GM12878 (cell line): ENCODE measurements around the gene MILR1.

Experiments
- CTCF ChIP-seq, 3 experiments: IDR thresholded peaks in 2 of 3; conservative IDR thresholded peaks in 1 of 3; 2 replicates each; pipeline ENCODE4 v1.5.1; 2011; ENCODE audit warnings: low read depth in 3 of 3, low read length in 3 of 3, mild to moderate bottlenecking in 3 of 3, control low read depth in 2 of 3, moderate library complexity in 2 of 3, inconsistent platforms in 1 of 3, mixed read lengths in 1 of 3; ENCODE audit not compliant: control insufficient read depth in 2 of 3, insufficient read depth in 1 of 3; ENCODE audit errors: extremely low read depth in 1 of 3
- EED ChIP-seq: sonication (generic); IDR thresholded peaks from 2 replicates; pipeline ENCODE4 v1.6.1; 2016; ENCODE audit warnings: antibody characterized with exemption, low read depth
- POLR2A ChIP-seq: IDR thresholded peaks from 2 replicates; pipeline ENCODE4 v1.6.1; 2011; ENCODE audit warnings: low read depth, mild to moderate bottlenecking, low read length
- SP1 ChIP-seq: IDR thresholded peaks from one replicate; pipeline ENCODE4 v1.6.1; 2011; ENCODE audit warnings: low read depth, low read length
- SUPT20H ChIP-seq: IDR thresholded peaks from 2 replicates; pipeline ENCODE4 v1.6.1; 2011; ENCODE audit warnings: low read depth, mild to moderate bottlenecking, low read length, moderate library complexity, borderline replicate concordance; ENCODE audit not compliant: control insufficient read depth
- TF ChIP-seq, protein P1 (sequence below): IDR thresholded peaks from 2 replicates; pipeline ENCODE4 v1.6.1; 2012; ENCODE audit warnings: low read depth, low read length, improper control_type of control experiment

- no peak for TF ChIP-seq CTCF (IDR thresholded peaks at IDR 0.05 in 2 of 3, conservative IDR thresholded peaks at IDR 0.05 in 1 of 3; ENCODE audit: control insufficient read depth in 2 of 3, extremely low read depth in 1 of 3, insufficient read depth in 1 of 3, low read depth in 3 of 3, low read length in 3 of 3)
- no peak for TF ChIP-seq SP1
- TF ChIP-seq EED = no peak
- TF ChIP-seq, protein P1, sequence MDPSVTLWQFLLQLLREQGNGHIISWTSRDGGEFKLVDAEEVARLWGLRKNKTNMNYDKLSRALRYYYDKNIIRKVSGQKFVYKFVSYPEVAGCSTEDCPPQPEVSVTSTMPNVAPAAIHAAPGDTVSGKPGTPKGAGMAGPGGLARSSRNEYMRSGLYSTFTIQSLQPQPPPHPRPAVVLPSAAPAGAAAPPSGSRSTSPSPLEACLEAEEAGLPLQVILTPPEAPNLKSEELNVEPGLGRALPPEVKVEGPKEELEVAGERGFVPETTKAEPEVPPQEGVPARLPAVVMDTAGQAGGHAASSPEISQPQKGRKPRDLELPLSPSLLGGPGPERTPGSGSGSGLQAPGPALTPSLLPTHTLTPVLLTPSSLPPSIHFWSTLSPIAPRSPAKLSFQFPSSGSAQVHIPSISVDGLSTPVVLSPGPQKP = no peak
- no peak for TF ChIP-seq SUPT20H
- no peak for TF ChIP-seq POLR2A
Observed at GRCh38 chr17:64470625-64471024, 21.7 kb downstream of the MILR1 start.
